ENCODE results near the gene SEMA5B.

The SEMA5B gene

DNA sequence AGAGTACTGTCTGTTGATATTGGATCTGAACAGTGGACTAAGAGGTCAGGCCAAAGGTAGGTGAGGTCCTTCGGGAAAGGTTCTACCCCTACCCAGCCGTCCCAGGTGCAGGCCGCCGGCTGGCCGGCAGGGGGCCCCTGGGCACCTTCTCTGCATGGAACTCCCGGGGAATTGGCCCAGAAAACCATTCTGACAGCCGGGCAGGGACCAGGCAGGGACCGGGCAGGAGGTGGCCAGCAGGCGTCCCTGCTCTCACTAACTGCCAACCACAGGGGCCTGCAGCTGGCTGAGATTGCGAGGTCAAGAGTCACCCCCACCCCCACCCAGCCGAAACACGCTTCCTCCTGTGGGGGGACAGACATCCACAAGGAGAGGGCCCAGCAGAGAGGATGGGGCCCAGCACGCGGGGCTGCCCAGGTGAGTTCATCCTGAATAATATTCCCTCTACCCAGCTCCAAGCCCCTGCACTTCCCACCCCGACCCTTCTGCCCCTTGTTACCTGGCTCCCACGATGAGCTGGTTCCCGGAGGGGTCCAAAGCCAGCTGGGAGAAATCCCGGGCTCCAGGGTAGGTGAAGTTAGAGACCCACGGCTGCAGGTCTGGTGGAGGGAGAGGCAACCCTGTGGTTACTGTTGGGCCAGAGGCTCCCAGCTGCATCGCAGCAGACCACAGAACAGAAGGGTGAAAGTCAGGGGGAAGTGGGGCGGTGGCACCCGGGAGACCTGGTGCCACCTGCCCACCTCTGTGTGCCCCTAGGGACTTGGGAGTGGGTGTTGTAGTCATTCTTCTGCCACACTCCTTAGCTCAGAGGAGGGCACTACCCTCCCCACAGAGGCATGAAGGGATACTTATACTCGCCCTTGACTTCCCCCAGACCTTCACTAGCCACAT lies 84.4 kb downstream of the SEMA5B start:
- DNase-seq: no peak

DNA sequence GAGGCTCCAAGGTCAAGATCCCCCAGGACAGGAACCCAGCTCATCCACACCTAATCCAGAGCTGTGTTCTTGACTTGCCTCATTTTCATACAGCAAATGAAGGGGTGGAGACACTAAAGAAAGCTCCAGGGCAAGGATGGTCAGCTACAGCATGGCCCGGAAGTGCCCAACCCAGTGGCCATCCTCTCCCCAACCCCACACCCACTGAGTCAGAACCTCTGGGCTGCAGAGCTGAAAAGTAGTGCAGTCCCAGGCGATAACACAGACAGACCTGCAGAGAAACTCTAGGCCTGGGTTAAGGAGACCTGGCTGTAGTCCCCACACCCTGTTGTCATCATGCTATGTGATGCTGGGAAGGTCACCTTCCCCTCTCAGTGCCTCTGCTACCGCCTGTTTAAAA lies 85.3 kb downstream of the SEMA5B start:
- no peak for DNase-seq

DNA sequence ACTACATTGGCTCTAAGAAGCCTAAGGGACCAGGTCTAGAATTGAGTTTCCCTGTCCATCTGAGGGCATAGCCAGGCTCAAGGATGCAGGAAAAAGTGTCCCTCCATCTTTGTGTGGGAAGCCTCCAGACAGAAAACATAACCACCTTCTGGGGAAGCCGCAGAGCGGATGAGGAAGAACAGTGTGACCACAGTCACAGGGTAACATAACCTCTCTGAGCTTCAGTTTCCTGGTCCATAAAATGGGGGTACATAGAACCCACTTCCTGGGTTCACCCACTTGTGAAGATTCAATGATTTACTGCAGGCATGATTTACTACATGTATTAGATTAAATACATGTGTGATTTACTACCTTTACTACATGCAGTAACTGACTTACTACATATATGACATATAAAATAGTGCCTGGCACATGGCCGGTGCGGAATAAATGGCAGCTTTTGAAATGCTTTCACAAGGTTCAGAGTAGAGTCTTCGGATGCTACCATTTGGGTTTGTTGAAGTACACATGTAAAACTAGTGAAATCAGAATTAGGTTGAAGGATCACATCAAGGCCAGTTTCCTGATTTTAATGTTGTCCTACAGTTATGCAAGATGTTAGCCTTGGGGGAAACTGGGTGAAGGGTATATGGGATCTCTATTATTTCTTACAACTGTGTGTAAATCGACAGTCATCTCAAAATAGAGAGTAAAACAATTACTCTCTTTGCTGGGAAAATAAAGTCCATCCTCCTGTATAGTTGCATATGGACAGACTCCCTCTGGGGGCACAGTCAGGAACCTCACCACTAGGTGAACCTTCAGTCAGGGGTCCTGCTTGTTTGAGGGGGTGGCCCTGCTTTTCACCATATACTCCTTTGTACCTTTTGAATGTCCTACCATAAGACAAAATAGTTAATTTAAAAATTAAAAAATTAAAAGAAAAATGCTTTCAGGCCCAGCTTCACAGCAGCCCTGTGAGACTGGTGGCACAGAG lies 86.0 kb downstream of the SEMA5B start:
- DNase-seq: no peak

DNA sequence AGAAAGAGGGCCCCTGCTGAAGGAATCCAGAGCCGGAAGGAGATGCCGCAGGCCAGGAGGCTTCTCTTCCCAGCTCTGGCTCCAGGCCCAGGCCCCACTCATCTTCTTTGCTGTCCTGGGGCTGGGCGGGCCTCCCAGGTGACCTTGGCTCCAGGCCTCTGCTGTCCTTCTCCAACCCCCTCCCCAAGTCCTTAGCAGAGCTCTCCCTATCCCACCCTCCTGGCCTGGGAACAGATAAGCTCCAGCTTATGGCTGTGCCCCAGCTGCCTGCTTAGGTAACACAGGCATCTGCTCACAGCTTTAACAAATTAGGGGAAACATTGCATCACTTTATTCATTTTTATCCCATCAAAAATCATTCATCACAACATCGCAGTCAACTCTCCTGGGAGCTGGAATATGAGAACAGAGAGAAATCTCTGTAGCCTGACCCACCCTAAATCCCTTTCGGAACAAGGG lies 86.9 kb downstream of the SEMA5B start:
- no peak for DNase-seq

DNA sequence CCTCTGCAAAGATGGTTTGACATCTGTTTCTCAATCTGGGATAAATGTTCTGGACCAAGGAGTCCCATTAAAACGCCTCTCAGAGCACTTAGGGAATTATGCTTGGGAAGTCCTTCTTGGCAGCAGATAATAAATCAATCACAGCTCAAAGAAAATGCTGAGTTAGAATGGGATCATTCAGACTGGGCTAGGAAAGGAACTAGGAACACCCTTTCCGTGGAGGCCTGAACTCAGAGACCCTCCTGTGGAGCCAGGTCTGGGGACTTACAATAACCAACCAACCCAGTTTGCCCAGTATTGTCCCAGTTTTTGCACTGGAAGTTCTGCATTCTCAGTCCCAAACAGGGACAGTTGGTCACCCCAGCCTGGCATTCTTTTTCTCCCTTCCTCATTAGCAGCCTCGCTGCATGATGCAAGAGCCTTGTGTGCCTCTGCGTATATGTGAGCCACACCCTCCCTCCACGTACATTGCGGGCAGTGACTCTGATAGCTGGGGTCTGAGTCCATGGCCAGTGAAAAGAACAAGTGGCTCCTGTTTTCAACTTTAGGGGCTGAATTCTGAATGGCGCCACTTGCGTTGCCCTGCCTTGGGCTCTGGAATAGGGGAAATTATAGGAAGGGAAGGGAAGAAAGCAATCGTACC lies 88.7 kb downstream of the SEMA5B start:
- no peak for DNase-seq

DNA sequence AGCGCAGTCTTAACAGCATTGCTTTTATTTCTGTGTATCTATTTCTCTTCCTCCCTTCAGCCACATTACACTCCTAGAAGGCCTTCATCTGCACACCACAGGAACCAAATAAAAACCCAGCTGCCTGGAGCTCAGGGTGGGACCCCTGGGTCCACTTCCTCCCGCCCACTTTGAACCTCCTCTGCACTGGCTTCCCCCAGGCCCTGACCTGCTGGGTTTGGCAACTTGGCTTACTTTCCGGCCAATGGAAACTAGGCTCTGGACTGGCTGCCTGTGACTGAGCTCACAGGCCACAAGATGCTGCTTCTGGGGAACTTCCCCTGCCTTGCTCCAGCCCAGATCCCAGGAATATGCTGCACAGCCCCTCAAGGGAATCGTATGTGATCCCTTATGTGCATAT lies 89.8 kb downstream of the SEMA5B start:
- no peak for DNase-seq

DNA sequence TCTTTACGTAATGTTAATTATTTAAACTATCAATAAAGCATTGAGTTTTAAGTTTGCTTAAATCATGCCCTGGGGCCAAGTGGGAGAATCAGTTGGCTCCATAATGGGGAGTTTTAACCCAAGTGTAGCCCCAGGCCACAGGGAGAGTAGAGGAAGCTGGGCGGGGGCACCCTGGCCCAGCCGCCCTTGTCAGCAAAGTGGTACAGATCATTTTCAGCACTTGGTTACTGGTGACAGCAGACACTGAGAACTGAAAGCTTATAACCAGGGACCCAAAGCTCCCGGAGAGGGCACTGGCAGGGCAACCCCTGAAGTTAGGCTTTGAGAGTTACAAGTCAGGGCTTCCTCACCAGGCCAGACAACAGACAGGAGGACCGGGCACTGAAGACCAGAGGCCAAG lies 90.6 kb downstream of the SEMA5B start:
- DNase-seq: no peak

DNA sequence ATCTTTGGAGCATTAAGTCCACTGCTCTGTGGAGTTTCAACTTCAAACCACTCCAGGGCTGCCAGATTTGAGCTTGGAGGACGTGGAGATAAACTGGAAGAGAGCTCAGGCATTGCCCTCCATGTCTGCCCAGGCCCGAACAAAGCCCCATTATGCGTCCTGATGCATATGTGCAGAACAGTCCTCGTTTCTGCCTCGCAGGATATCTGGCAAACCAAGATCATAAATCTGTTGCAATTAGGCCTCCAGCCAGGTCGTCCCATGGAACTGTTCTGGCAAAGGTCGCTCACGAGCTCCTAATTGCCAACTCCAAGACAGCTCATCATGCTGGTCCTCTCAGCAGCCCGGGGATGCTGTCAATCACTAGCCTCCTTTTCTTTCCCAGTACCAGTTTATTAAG lies 91.2 kb downstream of the SEMA5B start:
- DNase-seq: no peak

DNA sequence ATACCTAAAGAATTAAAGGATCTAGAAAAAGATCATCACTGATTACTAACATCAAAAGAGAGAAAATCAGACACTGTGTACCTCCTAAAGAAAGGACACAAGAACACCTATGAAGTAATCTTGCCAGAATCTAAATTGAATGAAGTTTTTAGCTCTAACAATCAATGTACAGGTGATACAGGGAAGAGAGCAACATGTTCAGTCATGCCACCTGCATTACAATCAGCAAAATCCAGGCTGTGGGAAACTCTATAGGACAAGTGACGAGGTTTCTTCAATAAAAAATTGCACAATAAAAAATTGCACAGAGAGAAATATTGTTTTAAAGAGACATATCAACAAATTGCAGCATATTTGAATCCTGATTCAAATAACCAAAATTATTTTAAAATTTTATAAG lies 93.3 kb downstream of the SEMA5B start:
- no peak for DNase-seq

DNA sequence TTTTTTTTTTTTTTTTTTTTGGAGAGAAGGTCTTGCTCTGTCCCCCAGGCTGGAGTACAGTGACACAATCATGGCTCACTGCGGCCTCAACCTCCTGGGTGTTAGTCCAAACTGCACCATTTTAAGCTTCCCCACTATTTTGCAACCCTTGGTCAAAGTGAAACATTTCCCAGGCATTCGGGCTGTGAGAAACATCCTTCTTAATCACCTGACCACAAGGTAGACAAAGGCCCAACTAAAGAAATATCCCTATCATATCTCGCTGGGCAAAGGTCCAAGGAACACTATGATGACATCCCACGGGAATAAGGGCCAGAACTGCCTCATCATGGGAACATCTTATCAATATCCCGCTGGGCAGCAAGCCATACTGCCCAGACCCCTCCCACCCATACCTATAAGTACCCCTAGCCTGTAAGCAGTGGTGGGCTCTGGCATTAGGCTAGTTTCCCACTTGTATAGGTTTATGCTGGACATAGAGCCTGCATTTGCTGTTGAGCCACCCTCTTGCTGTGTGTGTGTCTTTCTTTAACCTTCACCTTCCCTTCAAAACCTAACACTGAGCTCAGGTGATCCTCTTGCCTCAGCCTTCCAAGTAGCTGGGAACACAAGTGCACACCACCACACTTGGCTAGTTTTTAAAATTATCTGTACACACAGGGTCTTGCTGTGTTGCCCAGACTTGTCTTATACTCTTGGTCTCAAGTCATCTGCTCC lies 95.2 kb downstream of the SEMA5B start:
- DNase-seq: no peak

DNA sequence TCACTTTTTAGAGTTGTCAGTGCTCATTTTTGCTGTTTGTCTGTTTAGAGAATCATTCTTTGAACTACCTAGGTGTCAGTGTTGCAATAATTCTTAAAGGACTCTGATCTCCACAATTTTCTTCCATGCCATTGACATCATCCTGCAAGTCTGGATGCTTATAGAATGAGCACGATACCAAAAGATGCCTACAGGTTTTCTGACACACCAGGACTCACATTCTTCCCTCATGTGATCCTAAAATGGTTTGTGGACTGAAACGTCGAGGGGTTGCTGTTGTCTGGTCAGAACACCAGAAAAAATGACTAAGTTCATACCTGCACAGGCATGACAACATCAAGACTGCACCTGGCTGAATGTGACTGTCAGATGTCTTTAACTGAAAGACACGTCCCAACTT lies 95.9 kb downstream of the SEMA5B start:
- no peak for DNase-seq

DNA sequence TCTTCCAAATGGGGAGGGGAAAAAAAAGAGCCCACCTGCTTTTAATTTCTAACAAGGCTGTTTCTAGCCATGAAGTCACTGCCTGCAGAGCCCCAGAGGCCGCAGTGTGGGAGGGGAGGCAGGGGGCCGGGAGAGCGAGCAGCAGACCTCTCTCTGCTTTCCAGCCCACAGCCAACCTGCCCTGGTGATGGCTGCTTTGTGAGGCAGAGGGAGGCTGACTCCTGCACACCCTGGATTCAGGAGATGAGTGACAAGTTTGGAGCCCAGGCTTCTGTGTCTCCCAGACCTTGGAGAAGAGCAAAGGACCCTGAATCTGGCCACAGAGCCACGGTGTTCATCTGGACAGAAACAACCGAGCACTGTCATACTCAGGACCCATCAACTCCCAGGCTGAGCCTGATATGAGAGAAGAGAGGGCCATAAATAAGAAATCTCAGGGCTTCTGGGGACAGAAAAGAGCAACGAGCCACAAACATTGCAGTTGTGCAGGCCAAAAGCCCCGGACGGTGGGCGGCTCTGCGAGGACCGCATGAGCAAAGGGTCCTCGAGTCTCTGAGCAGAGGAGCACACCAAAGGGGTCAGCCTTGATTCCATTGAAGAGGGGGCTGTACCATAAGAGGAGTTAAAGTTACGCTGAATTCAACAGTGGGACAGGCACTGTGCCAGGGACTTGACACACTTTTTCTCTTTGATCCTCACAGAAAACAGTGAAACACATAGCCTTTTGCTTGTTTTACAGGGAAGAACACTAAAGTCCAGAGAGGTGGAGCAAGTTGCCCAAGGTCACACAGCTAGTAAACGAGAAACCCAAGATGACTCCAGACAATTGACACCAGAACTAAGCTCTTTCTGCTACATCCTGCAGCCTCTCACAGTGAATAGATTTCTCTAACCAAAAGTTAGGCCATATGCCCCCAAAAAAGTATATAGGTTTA lies 97.2 kb downstream of the SEMA5B start:
- no peak for DNase-seq

DNA sequence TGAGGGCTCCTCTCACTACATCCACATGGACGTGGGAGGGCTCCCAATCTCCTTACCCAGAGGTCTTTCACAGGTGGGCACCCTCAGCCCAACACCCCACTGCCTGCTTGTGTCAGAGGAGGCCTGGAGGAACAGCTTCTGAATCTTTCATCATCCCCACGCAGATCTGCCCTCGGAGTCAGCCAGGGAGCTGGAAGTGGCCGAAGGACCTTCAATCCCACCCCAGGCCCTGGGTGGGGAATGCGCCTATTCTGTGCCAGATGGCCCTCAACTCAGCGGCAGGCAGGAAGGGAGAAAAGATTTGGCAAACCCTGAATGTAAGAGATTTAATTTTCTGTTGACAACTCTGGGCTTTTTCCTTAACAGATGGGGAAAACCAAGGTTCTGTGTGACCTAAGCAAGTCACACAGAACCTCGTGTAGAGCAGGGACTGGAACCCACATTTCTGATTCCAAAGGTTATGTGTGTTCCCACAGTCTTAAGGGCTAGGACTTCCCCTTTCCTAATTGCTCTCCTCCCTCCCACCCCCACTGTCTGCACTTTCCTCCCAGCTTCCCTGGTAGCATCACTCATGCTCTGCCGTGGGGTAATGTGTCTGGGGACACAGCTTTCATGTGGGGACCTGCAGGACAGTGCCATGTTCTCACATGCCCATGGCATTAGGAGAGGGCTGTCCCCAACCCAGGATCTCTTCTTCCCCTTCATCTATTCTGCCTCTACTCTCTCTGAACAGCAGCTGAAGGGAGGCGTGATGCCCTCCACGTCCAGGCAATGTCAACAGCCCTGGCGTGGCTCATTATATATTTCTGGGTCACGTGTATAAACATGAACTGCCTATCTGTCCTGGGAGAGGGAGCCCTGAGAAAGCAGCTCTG lies 98.1 kb downstream of the SEMA5B start:
- DNase-seq: no peak

DNA sequence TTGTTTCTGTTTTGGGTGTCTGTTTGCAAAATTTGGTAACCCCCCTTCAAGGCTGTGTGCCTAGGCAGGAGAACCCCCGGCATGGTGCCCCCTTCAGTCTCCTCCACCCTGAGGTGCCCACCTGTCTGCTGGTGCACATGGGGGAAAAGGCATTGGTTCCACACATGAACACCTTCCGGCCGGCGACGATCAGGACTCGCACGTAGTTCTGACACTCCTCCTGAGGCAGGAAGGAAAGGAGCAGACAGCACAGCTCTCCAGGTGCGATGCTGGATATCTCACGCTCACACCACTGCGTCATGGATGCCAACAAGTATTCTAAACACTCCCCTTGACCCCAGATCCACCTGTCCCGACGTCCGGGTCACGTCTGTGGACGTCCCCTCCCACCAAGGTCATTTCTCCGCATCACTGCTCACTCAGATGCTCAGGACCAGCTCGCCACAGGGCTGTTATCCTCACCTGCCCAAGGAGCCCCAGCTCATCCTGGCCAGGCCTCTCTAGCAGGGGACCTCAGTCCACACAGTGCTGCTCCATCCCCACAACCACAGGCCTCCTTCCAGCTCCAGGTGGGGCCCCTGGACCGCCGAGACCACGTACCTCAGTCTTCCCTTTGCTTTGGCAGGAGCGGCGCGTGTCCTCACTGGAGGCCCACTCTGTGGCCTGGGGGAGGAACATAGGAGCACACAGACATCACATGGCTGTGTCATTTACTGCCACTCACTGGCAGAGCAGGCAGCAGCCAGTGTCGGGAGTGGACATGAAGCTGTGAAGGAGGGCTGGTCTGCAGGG lies 99.0 kb downstream of the SEMA5B start:
- no peak for DNase-seq

DNA sequence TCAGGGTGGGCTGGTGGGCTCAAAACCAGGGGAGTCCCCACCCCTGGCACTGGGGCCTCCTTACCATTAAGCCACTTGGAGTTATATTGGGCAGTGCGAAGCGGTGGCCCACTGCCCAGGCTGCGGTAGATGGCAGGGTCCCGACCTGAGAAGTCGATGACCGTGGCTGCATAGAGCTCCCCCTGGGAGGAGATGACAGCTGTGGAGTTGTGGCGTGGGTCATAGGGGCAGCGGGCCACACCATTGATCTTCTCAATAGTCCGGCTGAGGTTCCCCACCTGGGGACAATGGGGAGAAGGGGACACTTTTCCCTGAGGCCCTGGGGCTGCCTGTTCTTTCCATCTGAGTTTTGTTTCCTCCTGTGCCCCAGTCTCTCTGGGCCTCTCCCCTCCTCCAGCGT lies 99.8 kb downstream of the SEMA5B start:
- no peak for DNase-seq

DNA sequence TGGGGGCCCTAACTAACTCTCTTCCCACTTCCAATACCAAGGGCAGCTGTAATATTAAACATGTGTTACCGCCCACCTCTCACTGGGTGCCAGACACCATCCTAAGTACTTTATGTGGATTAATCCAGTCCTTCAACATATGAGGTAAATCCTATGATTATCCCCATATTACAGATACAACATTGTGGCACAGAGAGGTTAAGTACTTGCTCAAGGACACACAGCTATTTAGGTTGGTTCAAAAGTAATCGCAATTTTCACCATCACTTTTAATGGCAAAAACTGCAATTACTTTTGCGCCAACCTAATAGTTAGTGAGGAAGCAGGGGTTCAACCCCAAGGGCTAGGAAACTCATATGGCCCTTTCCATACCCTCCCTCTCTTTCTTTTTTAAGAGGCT lies 100.8 kb downstream of the SEMA5B start:
- no peak for DNase-seq

DNA sequence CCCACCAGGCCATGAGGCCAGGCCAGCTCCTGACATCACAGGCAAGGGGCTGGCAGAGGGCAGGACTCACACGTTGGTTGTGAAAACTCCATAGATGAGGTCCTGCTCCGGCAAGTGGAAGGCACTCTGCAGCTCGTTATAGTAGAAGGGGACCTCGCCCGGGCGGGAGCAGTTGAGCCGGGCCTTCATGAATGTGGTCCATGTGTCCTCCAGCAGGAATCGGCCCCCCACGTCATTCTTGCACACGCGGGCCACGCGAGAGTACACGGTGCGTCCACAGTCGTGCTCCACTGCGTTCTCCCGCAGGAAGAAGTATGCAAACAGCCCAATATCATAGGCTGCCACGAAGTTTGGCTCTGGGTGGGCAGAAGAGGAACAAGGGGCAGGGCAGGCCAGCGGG lies 101.2 kb downstream of the SEMA5B start:
- no peak for DNase-seq

DNA sequence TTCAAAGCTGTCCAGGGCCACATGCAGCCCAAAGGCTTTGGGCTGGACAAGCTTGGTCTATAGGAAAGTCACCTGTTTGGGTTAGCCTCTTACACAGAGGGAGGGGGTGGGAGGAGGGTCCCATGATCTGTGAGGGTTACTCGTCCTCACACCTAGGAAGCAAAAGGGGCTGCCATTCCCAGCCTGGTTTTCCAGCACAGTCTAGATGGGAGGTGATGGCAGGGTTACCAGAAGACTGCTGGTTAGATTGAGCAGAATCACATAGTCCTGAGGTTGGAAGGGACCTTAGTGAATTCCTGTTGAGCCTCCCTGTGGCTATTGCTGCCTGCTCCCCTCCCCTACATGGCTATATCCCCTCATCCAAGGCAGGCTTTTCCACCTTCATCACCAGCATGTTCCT lies 101.8 kb downstream of the SEMA5B start:
- DNase-seq: no peak

DNA sequence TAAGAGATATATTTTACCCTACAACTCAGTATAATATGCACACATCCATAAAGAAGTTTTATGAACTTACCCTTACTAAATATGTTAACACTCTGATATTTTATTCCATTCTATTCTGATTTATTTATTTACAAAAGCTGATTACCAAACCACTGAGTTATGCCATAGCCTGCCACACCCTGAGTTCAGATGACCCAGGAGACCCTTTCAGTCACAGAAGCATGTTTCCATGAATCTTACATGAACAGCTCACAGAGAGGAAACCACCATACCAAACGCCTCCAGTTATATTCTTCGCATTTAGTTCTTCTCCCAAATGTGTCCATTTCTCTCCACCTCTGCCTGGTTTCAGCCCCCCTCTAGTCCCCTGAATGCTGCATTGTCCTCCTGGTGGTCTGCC lies 103.5 kb downstream of the SEMA5B start:
- no peak for DNase-seq

DNA sequence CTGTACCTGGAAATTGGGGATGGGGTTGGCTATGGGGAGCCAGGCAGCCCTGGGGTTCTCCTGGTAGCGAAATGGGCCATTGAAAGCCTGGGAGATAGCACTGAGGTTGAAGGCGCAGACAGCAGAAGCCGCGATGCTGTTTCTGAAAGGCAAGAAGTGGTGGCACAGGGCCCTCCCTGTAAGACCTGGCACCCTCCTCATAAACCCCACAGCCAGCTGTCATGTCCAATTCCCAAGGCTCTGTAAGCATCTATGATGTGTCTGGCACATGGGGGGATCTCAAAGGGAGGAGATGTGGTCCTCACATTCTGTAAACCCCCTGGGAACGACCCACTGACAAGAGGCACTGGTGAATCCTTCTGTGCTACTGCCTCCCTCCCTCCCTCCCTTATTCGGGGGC lies 104.0 kb downstream of the SEMA5B start:
- DNase-seq: no peak
